Activated CD4-positive, alpha-beta T cell treated with anti-CD3 and anti-CD28 coated beads, Interleukin-2, Interleukin-4, amounts not matched to agents 100 ng/mL and 50 ng/mL, durations not matched to agents 16 hours and 8 hours (primary cell): ENCODE measurements around the gene NOTCH1.
A peak's percentile ranks its signal among the peaks of the same experiment; 100 is the strongest.
"Not testable (repeated sequence)": the region's sequence is repeated elsewhere in the genome, so short reads cannot be mapped to it uniquely, and the experiment has no call there.

Experiments used
- DNase-seq: peaks from one replicate; pipeline ENCODE4 v3.0.0-alpha.2; 2020; ENCODE audit warnings: low spot score

NOTCH1 gene

DNA sequence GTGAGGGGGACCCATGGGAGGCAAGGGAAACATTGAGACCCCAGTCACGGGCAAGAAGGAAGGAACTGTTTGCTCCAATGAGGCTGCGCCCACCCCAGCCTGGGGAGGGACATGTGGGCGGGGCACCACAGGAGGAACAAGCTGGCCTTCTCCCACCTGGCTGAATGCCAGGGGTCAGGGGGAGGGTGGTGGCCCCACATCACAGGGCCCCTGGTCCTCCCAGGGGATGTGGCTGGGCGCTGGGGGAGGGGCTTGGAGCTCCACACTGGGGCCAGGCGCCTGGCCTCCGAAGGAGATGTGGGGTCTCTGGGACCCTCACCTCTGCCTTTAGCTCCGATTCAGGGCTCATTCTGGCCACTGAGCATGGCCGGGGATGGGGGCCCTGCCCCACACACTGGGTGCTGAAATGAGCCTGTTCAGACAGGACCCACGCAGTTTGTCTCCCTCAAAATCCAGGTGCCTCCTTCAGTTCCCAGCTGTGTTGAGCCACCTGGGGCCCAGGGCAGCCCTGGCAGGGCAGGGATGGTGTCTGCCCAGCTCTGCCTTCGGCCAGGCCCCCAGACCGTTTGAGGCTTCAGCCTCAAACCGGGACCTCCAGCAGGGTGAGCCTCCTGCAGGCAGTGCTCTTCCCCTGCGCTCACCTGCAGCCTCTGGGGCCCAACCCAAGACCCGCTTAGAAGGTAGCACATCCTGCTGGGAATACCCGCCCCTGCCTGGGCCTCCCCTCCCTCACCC, 33.2 kb upstream of the NOTCH1 start:
- DNase-seq = no peak

DNA sequence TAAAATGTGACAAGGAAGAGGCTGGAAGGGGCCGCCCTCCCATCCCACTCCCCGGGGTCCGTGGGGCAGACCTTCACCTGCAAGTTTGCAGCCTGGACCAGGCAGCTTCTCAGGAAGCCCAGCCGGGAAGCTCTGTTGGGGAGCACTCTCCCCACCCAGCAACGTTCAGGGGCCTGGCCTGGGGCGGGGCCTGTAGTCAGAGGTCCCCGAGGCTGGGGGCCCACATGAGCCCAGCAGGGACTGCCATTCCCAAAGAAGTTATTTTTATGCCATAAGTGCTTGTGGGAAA, 32.7 kb upstream of the NOTCH1 start:
- no peak for DNase-seq

- no peak for DNase-seq
These were observed 32.2 kb upstream of the NOTCH1 start for GRCh38 chr9:136577941-136578625.

DNA sequence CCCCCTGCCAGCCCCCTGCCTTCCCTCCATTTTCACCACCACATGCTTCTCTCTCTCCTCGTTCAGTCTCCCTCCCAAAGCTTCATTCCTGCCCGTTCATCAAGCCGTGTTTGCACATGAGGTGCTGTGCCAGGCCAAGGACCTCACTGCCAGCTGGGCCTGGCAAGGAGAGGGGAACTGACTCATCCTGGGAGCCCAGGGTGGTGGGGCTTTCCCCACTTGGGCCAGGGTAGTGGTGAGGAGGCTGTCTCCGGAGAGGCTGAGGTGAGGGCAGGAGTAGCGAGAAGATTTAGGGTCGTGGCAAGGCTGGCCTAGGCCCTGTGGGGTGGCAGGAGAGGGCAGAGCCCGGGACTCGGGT, 30.4 kb upstream of the NOTCH1 start:
- peak; percentile 28 for DNase-seq

GRCh38 chr9:136575626-136576268, 29.9 kb upstream of the NOTCH1 start:
- no peak for DNase-seq

DNA sequence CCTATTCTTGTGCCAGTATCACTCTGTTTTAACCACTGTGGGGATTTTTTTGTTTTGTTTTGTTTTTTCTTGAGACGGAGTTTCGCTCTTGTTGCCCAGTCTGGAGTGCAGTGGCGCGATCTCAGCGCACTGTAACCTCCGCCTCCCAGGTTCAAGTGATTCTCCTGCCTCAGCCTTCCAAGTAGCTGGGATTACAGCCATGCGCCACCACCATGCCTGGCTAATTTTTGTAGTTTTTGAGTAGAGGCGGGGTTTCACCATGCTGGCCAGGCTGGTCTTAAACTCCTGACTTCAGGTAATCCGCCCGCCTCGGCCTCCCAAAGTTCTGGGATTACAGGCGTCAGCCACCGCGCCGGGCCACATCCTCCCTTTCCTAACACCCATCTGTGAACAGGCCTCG, 28.8 kb upstream of the NOTCH1 start:
- DNase-seq = not testable (repeated sequence)

DNA sequence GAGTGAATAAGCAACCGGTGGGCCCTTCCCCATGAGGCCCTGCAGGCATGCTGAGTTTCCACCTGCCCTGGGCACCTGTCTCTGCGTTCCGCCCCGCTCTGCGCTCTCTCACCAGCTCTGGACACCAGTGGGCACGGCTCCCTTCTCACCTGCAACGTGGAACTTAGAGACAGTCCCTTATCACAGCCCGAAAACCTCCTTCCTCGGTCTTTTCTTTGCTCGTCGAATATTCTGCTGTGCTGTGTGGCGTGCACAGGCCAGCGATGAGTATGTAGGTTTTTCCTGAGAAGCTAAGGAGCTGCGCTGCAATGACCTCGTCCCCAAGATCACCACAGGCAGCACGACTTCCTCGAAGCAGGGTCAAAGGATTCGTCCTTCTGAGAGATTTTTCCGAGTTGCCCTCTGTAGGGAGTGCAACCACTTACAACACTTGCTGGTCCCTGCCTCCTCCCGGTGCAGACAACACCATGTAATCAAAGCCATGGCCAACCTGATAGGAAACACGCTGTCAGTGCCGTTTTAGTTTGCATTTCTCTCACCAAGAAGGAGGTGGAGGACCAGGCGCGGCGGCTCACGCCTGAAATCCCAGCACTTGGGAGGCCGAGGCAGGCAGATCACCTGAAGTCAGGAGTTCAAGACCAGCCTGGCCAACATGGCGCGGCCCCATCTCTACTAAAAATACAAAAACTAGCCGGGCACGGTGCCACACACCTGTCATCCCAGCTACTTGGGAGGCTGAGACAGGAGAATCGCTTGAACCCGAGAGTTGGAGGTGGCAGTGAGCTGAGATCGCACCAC, 27.2 kb upstream of the NOTCH1 start:
- no peak for DNase-seq

DNA sequence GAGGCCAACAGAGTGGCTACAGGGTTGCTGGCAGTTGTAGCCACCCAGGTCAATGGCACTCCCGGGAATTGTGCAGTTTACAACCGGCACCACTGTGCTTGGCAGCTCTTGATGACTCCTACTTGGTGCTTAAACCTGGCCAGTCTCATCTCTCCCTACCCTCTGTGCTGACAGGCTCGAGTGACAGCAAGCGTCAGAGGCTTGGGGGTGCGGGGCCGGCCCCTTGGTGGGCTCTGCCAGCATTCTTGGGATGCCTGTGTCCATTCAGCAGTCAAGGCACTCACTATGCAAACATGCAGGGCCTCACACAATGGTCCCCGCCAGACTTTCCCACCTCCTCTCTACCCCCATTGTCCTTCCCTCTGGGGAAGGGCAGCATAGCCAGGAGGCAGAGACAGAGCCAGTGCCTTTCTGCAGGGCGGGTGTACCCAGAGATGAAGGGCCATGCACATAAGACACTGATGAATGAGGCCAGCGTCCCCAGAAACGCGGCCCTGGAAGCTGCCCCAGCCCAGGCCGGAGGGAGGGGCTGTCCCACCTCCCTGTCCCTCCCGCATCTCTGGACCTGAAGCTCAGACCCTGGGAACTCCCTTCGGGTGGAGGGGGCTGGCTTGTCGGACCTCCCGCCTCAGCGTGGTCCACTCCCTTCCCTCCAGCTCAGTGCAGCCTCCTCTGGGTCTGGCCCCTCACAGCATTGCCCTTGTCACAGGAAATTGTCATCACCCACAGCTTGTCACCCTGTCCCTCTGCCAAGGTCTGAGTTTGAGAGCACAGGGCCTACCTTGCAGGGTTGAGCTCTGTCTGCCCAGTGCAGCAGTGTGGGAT, 26.4 kb upstream of the NOTCH1 start:
- DNase-seq = no peak

GRCh38 chr9:136571531-136571930, 25.7 kb upstream of the NOTCH1 start:
- DNase-seq = no peak

DNA sequence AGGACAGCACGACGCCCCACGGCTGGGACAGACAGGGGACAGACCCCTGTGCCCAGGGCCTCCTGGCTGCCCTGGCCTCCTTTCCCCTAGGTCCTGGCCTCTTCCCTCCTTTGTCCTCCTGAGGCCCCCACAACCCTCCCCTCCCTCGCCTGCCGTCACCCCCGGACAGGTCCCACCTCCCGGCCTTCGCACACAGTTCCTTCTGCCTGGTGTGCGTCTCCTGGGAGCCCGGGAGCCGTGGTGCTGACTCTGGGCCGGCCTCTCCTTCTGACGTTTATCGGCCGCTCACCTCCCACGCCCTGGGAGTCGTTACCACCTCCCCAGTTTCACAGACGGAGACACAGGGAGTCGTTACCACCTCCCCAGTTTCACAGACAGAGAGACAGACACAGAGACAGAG, 25.1 kb upstream of the NOTCH1 start:
- DNase-seq = no peak

GRCh38 chr9:136570191-136570845, 24.5 kb upstream of the NOTCH1 start:
- DNase-seq = no peak

DNA sequence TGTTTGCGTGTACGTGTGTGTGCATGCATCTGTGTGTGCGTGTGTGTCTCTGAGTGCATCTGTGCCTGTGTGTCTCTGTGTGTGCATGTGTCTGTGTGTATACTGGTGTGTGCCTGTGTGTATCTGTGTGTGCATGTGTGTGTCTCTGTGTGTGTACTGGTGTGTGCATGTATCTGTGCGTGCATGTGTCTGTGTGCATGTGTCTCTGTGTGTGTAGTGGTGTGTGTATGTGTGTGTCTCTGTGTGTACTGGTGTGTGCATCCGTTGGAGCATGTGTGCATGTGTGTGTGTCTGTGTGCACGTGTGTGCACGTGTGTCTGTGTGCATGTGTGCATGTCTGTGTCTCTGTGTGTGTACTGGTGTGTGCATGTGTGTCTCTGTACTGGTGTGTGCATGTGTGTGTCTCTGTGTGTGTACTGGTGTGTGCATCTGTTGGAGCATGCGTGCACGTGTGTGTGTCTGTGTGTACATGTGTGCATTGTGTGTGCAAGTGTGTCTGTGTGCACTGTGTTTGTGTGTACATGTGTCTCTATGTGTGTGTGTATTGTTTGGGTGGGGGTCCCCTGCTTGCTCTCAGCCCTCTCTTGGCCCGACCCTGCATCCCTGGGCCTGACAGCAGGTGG, 23.8 kb upstream of the NOTCH1 start:
- no peak for DNase-seq

DNA sequence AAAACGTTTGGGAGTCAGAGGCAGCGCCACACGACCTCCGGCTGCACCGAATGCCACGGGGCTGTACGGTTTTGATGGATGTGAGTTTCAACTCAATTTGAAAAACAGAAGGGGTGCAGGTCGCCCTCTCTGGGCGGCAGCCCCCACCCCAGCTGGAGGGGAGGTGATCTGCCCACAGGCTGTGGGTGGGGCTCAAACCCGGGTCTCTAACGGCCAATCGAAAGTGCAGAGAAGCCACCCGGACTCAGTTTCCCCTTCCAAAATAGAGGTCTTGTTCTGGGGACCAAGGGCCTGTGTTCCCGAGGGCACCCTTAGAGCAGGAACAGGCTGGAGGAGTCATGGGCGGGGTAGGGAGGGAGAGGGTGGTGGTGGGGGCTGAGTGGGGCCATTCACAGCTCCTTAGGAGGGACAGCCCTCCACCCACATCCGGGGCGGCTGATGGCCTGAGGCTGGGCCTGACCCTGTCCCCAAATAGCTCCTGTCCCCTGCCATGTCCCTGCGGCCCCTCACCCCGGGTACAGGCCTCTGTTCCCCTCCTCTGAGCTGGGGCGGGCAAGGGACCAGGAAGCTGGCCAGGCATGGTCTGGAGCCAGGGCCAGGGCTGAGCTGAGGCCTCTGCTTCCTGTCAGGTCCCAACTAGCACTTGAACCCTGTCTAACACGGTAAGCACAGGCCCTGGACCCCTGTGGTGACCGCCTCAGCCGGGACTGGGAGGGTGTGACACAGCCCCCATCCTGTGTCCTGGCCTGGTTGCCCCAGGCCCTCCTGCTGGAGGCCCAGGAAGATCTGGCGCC, 22.6 kb upstream of the NOTCH1 start:
- DNase-seq = no peak

DNA sequence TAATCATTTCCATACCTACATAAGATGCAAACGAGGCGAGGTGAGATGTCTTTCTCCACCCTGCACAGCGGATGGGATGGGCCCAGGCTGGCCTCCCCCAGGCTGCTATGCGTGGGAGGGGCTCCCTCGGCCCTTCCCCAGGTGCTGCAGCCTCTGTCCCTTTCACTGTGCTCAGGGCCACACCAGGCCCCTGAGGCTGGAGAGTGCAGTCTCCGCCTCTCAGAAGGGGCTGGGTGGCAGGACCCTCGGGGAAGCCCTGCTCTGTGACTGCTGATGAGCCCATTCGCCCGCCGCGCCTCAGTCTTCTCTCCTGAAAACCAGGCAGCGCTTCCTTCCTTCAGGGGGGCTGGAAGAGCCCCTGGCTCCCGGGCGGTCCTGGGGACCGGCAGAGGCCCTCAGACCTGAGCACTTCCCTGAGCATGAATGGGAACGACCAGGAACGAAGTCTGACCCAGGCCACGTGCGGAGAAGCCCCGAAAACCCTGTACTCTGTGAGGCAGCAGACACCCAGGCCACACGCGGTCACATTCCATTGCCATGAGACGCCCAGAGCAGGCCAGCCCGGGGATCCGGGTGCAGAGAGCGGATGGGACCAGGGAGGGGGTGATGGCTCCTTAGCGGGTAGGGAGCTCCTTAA, 21.9 kb upstream of the NOTCH1 start:
- DNase-seq = no peak

DNA sequence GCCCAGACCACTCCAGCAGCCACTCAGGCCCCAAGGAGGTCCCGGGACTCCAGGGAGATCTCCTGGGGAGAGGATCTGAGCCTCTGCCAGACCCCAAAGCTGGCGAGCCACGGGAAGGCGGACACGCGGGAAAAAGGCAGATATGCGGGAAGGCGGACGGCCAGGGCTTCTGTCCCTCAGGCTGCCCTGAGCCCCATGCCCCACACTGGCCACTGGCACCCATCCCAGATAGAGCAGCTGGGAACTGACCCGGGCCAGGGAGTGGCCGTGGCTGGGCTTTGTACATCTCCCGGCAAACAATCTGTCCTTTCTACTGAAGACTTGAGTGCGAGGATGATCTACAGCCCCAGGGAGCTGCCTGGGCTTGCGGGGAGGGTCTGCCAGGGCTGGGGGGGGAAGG, 21.1 kb upstream of the NOTCH1 start:
- no peak for DNase-seq

DNA sequence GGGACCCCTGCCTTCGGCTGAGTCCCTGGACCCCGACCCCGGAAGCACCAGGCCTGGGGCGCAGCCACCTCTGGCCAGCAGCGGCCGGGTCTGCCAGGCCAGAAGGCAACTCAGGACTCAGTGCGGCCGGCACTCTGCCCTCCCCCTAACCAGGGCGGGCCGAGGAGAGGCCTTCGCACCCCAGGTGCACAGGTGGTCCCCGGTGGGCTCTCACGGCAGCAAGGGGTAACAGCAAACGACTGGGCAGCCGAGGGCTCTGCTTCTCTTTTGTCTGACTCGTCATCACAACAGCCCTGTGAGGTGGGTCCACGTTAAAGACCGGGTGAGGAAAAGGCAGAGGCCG, 20.7 kb upstream of the NOTCH1 start:
- no peak for DNase-seq

- no peak for DNase-seq
These were observed 20.1 kb upstream of the NOTCH1 start for GRCh38 chr9:136565715-136566552.

DNA sequence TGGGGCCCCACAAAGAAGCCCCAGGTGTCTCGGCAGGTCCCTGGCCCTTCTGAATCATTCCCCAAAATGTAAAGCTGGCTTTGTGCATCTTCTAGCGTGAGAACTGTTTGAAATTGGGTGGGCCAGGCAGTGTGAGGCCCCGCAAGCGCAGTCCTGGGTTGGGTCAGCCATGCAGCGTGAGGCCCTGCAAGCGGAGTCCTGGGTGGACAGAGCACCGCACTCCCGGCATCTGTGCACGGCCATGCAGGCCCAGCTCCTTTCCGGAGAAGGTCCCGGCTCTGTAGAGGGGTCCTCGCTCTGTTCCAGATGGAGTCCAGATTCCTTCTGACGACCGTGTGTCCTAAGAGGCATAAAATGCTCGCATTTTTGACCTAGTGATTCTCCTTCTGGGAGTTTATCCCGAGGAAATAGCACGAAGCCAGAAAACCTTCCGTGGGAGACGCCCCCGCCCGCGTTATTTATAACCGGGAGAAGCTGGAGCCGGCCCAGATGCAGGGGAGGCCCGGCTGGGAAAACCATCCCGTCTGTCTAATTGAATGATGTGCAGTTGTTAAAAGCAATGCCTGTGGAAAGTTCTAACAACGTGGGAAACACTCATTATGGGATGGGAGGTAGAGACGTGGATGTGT, 19.4 kb upstream of the NOTCH1 start:
- DNase-seq = no peak
